Measurements from ENCODE around the gene PDGFRB.

PDGFRB gene

DNA sequence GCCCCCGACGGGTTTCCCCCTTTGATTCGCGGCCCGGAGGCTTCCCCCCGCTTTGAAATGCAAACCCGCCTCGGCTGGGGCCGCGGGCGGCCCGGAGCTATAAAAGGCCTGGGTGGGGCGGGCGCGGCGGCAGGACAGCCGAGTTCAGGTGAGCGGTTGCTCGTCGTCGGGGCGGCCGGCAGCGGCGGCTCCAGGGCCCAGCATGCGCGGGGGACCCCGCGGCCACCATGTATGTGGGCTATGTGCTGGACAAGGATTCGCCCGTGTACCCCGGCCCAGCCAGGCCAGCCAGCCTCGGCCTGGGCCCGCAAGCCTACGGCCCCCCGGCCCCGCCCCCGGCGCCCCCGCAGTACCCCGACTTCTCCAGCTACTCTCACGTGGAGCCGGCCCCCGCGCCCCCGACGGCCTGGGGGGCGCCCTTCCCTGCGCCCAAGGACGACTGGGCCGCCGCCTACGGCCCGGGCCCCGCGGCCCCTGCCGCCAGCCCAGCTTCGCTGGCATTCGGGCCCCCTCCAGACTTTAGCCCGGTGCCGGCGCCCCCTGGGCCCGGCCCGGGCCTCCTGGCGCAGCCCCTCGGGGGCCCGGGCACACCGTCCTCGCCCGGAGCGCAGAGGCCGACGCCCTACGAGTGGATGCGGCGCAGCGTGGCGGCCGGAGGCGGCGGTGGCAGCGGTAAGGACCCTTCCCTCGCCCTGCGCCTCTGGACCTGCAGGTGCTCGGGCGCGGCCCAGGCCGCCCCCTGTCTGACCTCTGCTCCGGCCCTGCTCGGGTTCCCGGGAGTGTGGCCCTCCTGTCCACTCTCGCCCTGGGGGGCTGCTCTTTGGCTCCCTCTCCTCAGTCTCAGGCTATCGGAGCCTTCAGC is 11.2 kb upstream of the PDGFRB start, which contains the start of gene CDX1:
Gene CDX1, plus strand, starts transcription at position 129 of the 862 bp plus-strand sequence. Its CDS starts 99 bp downstream, at position 228.
- no peak within 1 kb of the TSS for H3K9ac ChIP-seq (ENCODE audit: low read length)
- no peaks in the 10 kb centered on the region for H3K27me3 ChIP-seq (ENCODE audit: low read length)

DNA sequence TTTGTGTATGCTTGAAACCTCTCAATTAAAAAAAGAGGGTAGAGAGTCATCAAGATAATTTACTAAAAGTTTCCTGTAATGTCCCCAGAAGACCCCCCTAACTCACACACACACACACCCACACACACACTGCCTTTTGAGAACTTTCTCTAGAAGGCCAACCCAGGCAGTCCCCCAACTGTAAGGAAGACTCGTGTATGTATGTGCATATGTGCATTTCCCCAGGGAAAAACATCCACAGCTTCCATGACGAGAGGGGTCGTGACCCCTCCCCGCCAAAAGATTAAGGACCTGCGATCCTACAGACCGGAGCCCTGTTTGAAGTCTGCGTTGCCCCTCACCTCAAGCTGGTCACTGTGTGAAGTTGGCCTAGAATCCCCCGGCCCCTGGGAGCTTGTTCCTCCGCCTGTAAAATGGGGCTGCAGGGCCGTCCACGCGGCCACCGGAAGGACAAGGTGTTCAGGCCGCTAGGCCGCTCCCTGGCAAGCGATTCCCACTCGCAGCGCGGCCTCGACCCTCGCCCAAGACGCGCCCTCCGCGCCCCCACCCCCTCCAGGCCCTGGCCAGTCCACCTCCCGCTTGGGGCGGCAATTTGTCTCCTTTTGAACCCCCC is 10.5 kb upstream of the PDGFRB start:
- TF ChIP-seq, protein P1, sequence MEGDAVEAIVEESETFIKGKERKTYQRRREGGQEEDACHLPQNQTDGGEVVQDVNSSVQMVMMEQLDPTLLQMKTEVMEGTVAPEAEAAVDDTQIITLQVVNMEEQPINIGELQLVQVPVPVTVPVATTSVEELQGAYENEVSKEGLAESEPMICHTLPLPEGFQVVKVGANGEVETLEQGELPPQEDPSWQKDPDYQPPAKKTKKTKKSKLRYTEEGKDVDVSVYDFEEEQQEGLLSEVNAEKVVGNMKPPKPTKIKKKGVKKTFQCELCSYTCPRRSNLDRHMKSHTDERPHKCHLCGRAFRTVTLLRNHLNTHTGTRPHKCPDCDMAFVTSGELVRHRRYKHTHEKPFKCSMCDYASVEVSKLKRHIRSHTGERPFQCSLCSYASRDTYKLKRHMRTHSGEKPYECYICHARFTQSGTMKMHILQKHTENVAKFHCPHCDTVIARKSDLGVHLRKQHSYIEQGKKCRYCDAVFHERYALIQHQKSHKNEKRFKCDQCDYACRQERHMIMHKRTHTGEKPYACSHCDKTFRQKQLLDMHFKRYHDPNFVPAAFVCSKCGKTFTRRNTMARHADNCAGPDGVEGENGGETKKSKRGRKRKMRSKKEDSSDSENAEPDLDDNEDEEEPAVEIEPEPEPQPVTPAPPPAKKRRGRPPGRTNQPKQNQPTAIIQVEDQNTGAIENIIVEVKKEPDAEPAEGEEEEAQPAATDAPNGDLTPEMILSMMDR (IDR thresholded peaks at IDR 0.05; ENCODE audit: insufficient read depth, low read length, poor library complexity, severe bottlenecking), result no peak
- TF ChIP-seq EZH2phosphoT487 (conservative IDR thresholded peaks at IDR 0.05; ENCODE audit: low read length), result no peak
- H3K4me3 ChIP-seq (ENCODE audit: insufficient read depth, low read length, poor library complexity, severe bottlenecking), result no peak overlapping the region

More for the DNA sequence above, 11.2 kb upstream of the PDGFRB start, which contains the start of gene CDX1:
- no peaks in the 10 kb centered on the region for H3K79me2 ChIP-seq (ENCODE audit: insufficient read depth, low read length)
- TF ChIP-seq EZH2phosphoT487 (conservative IDR thresholded peaks at IDR 0.05; ENCODE audit: low read length), result no peak
- TF ChIP-seq, protein P1 (IDR thresholded peaks at IDR 0.05; ENCODE audit: insufficient read depth, low read length, poor library complexity, severe bottlenecking), result no peak
- H2AFZ ChIP-seq (ENCODE audit: low read depth, low read length, severe bottlenecking), result no peak within 1 kb of the TSS
- no peak within 1 kb of the TSS for H3K4me2 ChIP-seq (ENCODE audit: low read depth, low read length, poor library complexity, severe bottlenecking)
- H3K4me3 ChIP-seq (ENCODE audit: insufficient read depth, low read length, poor library complexity, severe bottlenecking), result no peak within 1 kb of the TSS
- no peaks in the 10 kb centered on the region for H3F3A ChIP-seq (ENCODE audit: insufficient read depth)
- H4K20me1 ChIP-seq (ENCODE audit: low read depth, low read length), result no peaks in the 10 kb centered on the region
- no peaks in the 10 kb centered on the region for H3K9me2 ChIP-seq (replicated peaks; ENCODE audit: insufficient read depth, low read length)
- H3K9me3 ChIP-seq (ENCODE audit: insufficient read depth, low read length), result no peaks in the 10 kb centered on the region
- H3K27ac ChIP-seq (ENCODE audit: low read depth, low read length), result no peak within 1 kb of the TSS
- H3K36me3 ChIP-seq (ENCODE audit: low read length), result no peaks in the 10 kb centered on the region

DNA sequence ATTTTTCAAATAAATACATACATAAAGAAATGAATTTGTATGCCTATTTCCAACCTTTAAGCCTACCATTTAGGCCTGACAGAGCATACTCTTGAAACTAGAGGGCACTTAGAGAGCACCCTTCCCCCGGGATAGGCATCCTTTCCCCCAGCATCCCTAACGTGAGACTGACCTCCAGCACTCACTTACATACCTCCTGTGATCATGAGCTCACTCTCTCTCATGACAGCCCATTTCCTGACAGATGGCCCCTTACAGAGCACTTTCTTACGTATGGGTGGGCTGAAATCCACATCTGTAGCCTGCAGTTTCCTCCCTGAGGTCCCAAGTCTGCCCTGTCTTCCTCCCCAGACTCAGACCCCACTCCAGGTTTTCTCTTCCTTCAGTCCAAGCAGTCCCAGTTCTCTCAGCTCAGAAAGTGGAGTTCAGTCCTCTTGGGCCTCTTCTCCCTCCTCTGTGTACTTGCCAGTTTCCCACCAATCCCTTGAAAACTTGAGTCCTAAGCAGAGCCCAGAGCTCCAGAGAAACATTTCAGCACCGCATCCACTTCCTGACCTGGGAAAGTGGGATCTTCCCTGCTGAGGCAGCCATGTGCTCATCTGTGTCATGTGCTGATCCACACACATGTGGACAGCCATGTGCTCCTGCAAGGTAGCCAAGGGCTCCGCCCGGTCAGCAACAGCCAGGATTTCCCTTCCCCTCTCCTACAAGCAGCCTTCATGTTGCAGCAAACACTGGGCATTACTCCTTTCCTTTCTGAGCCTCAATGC is 8.8 kb upstream of the PDGFRB start:
- no peaks in the 10 kb centered on the region for H3K27me3 ChIP-seq (ENCODE audit: low read length)
- TF ChIP-seq EZH2phosphoT487 (conservative IDR thresholded peaks at IDR 0.05; ENCODE audit: low read length), result no peak
- TF ChIP-seq, protein P1 (IDR thresholded peaks at IDR 0.05; ENCODE audit: insufficient read depth, low read length, poor library complexity, severe bottlenecking), result no peak

More for the DNA sequence above, 10.5 kb upstream of the PDGFRB start:
- Histone ChIP-seq H3K9me2 (replicated peaks; ENCODE audit: insufficient read depth, low read length) (no peaks in the 10 kb centered on the region), H3K27me3 (ENCODE audit: low read length) (no peaks in the 10 kb centered on the region), H3K36me3 (ENCODE audit: low read length) (no peaks in the 10 kb centered on the region), H3K79me2 (ENCODE audit: insufficient read depth, low read length) (no peaks in the 10 kb centered on the region), H3K9ac (ENCODE audit: low read length) (no peak overlapping the region), H3K4me2 (ENCODE audit: low read depth, low read length, poor library complexity, severe bottlenecking) (no peak overlapping the region), H2AFZ (ENCODE audit: low read depth, low read length, severe bottlenecking) (no peak overlapping the region), H3K9me3 (ENCODE audit: insufficient read depth, low read length) (no peaks in the 10 kb centered on the region), H3F3A (ENCODE audit: insufficient read depth) (no peaks in the 10 kb centered on the region), H3K27ac (ENCODE audit: low read depth, low read length) (no peak overlapping the region), H4K20me1 (ENCODE audit: low read depth, low read length) (no peaks in the 10 kb centered on the region)

More for the DNA sequence above, 8.8 kb upstream of the PDGFRB start:
- Histone ChIP-seq H3K9me3 (ENCODE audit: insufficient read depth, low read length) (no peaks in the 10 kb centered on the region), H3K4me3 (ENCODE audit: insufficient read depth, low read length, poor library complexity, severe bottlenecking) (no peak overlapping the region), H3F3A (ENCODE audit: insufficient read depth) (no peaks in the 10 kb centered on the region), H3K36me3 (ENCODE audit: low read length) (no peaks in the 10 kb centered on the region), H2AFZ (ENCODE audit: low read depth, low read length, severe bottlenecking) (no peak overlapping the region), H3K4me2 (ENCODE audit: low read depth, low read length, poor library complexity, severe bottlenecking) (no peak overlapping the region), H4K20me1 (ENCODE audit: low read depth, low read length) (no peaks in the 10 kb centered on the region), H3K9me2 (replicated peaks; ENCODE audit: insufficient read depth, low read length) (no peaks in the 10 kb centered on the region), H3K27ac (ENCODE audit: low read depth, low read length) (no peak overlapping the region), H3K79me2 (ENCODE audit: insufficient read depth, low read length) (no peaks in the 10 kb centered on the region), H3K9ac (ENCODE audit: low read length) (no peak overlapping the region)

All from SU-DHL-6 (cell line).